HG02763 (cell line): ENCODE results near the gene SPINK4.

Experiments used
- ATAC-seq: cut with Tn5 transposase; IDR thresholded peaks from one replicate; pipeline ENCODE4 v1.9.1; 2021; ENCODE audit warnings: mild to moderate bottlenecking, moderate library complexity; ENCODE audit not compliant: unreplicated experiment

The SPINK4 gene

GRCh38 chr9:33229359-33230114 is 10.4 kb upstream of the SPINK4 start:
- ATAC-seq: no peak

DNA sequence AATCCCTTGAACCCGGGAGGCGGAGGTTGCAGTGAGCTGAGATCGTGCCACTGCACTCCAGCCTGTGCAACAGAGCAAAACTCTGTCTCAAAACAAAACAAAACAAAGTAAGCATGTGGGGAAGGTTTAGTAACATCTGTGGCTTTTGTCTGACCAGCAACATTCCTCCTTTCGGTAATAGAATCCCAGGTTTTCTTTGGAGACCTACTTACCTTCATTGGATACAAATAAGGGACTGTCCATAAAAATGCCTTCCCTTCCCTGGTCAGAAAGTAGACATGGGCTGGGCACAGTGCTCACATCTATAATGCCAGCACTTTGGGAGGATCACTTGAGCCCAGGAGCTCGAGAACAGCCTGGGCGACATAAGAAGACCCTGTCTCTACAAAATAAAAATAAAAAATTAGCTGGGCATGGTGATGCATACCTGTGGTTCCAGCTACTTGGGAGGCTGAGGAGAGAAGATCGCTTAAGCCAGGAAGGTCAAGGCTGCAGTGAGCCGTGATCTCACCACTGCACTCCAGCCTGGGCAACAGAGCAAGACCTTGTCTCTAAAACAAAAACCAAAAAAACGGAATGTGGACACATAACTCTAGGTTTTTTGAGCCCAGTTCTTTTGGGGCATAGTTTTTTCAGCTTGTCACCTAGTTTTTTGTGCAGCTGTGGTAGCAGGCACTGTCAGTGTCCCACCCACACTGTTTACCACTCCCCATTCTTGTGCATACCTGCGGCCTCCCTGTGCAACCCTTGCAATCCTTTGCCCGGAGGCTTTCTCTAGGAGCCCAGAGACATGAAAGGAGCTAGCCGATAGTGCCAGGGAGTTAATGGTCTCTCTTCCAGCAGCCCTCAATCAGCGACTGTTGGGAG is 9.0 kb upstream of the SPINK4 start:
- no peak for ATAC-seq

DNA sequence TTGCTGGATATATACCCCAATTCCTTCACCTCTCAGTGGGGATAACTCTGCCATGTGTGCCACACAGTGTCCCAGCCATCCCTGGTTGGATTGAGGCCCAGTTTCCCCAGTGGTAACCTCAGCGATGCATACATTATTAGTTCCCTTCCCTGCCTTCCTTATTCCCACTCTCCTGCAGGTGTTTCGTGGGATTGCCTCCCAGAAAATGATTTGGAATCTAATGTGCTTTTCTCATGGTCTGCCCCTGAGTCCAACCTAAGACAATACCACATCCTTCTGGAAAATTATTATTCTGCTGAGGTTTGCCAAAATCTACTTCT is 8.4 kb upstream of the SPINK4 start:
- no peak for ATAC-seq

DNA sequence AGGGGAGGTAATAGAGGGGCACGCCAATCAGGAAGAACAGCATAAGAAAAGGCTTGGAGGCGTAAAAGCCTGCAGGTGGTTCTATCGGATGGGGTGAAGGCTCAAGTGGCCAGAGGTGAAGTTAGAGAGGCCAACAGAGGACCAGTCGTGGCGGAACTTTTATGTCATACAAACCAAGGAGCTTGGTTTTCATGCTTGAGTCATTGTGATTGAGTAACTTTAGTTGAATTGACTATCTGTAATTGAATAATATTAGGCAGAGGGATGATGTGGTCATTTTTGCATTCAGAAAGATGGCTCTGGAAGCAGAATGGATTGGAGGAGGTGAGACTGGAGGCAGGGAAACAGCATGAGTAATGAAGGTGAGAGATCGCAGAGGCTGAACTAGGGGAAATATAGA is 7.2 kb upstream of the SPINK4 start:
- ATAC-seq: no peak

DNA sequence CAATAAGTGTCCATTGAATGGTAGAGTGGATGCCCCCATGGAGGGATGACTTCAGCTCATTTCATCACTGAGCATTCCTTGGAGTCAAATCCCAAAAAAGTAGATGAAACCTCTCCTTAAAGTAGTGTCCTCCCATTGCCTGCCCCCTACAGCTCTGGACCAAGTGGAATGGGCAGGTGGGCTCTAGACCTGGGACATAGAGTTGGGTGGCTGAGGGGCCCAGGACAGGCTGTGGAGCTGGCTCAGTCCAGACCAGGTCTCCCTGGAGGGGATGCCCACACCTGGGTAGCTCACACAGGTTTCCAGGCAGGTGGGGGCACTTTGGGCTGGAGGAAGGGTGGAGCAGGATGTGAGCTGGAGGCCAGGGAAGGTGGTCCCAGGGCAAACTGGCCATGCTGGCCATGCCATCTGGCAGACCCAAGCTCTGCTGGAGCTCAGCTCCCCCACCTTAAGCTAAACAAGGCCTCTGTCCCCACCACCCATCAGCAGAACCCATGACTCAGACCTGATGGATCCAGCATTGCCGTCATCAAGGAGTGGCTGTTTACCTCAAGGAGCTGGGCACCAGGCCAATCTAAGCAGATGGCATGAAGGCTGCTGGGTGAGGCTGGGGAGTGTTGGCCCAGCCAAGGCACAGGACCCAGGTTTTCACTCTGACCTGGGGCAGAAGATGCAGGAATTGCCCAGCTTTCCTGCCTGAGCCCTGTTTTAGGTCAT is 6.2 kb upstream of the SPINK4 start:
- ATAC-seq: no peak

GRCh38 chr9:33234511-33235467 is 5.2 kb upstream of the SPINK4 start:
- no peak for ATAC-seq

DNA sequence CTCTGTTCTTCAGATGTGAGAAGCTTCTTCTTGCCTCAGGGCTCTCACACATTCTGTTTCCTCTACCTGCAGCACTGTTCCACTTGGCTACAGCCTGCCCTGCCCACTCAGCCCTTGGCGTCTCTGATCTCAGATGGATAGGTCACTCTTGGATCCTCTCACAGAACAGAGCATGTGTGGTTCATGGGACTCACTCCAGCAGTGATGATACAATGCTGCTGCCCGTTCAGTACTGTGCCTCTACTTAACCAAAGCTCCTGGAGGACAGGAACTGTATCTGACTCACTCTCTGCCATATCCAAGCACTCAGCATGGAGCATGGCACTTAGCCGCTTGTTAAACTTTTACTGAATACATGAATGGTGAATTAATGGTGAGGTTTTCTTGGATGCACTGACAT is 3.4 kb upstream of the SPINK4 start:
- no peak for ATAC-seq

- ATAC-seq: no peak
Observed at GRCh38 chr9:33241298-33241697, 1.3 kb downstream of the SPINK4 start.

DNA sequence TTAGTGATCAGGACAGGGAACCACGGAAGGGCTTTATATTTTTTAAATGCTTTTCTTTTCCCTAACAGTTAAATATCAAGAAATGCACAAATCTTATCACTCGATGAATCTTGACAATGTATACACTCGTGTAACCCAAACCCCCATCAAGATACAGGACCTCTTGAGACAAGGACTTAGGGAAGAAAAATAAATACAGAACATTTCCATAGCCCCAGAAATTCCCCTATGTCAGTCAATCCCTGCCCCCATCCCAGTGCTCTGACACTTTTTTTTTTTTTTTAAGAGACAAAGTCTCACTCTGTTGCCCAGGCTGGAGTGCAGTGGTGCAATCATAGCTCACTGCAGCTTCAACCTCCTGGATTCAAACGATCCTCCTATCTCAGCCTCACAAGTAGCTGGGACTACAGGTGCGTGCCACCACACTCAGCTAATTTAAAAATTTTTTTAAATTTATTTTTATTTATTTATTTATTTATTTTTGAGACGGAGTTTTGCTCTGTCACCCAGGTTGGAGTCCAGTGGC is 2.7 kb downstream of the SPINK4 start:
- ATAC-seq: no peak

- ATAC-seq: no peak
Observed at GRCh38 chr9:33244137-33244784, 4.3 kb downstream of the SPINK4 start.

GRCh38 chr9:33245341-33245740 is 5.4 kb downstream of the SPINK4 start:
- ATAC-seq: no peak

DNA sequence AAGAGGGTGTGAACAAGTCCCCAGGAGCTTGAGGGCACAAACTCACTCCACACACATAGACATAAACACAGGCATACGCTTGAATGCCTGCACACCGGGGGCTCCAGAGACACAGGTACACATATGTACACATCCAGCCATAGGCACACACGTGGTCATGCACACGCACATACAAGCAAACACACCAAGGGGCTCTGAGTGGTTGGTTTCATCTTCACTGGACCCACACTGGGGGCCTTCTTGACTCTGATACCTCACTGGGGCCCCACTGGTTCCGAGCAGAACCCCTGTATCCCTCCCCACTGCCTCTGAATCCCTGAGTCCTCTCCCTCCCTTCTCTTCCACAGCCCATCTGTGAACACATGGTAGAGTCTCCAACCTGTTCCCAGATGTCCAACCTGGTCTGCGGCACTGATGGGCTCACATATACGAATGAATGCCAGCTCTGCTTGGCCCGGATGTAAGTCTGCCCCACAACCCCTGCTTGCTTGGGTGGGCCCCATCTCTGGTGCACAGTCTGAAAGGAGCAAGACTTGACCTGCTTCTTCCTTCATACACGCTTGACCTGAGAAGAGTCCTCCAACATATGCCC is 6.4 kb downstream of the SPINK4 start:
- ATAC-seq: no peak

DNA sequence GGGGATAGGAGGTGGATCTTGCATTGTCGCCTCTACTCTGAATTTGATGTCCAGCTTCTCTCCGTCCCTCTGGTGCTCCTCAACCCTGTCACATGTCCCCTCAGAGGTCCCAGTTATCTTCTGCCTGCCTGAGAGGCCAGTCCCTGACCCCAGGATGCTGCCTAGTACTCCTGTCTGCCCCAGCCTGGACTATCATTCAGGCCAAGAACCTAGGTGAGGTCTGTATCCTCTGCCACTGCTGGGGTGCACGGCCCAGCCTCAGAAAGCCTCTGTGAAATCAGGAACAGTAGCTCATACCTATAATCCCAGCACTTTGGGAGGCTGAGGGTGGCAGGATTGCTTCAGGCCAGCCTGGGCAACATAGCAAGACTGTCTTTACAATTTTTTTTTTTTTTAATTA is 8.6 kb downstream of the SPINK4 start:
- no peak for ATAC-seq

GRCh38 chr9:33249087-33249658 is 9.2 kb downstream of the SPINK4 start:
- ATAC-seq: no peak

DNA sequence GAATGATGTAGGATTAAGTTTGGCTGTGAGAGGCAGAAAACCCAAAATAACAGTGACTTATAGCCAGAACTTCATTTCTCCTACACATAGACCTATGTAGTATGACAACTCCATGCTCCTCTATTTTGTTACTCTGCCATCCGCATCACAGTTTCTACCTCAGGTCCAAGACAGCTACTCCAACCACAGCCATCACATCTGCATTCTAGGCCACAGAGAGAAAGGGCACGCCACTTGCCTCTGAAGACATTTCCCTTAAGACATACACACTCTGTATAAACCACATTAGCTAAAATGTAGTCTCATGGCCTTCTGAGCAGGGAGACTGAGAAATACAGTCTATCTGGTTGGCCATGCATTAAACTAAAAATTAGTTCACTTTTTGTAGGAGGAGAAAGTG is 10.0 kb downstream of the SPINK4 start:
- no peak for ATAC-seq

- ATAC-seq: no peak
Observed at GRCh38 chr9:33250458-33250995, 10.6 kb downstream of the SPINK4 start.

- ATAC-seq: no peak
Observed at GRCh38 chr9:33254211-33254610, 14.2 kb downstream of the SPINK4 start.

DNA sequence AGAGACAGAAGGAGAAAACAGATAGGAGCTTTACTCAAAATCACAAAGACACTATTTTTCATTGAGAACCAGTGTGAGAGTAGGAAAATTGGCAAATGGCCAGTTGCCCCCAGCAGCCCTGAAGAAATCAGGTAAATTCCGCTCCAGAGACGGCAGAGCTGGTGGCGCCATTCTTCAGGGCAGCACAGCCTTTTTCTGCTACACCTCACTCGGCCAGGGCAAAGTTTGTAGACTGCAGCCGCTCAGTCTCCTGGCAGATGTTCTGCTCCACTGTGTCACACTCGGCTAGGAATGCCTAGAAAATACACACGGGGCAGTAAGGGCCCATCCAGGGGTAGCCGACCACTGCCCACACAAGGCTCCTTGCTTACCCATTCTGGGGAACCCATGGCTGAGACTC is 15.0 kb downstream of the SPINK4 start:
- ATAC-seq: no peak

GRCh38 chr9:33255471-33255870 is 15.5 kb downstream of the SPINK4 start:
- no peak for ATAC-seq
